Muscle layer of duodenum (tissue), 2 donors: ENCODE data around the gene ARHGAP22.
"Not testable (repeated sequence)": the region's sequence is repeated elsewhere in the genome, so short reads cannot be mapped to it uniquely, and the experiment has no call there.

Experiments used
- H3K27ac ChIP-seq: one replicate; pipeline ENCODE4 v1.7.0; 2013; ENCODE audit warnings: mild to moderate bottlenecking, low read length
- H3K27me3 ChIP-seq: one replicate; pipeline ENCODE4 v1.7.0; 2013; ENCODE audit warnings: low read depth, mild to moderate bottlenecking, control low read depth, low read length
- H3K36me3 ChIP-seq, 2 donors: one replicate each; pipeline ENCODE4 v1.7.0; 2013; ENCODE audit warnings: low read length in 2 of 2, control low read depth in 1 of 2, mild to moderate bottlenecking in 1 of 2; ENCODE audit not compliant: insufficient read depth in 2 of 2, control insufficient read depth in 1 of 2
- H3K4me1 ChIP-seq, 2 donors: one replicate each; pipeline ENCODE4 v1.7.0; 2013; ENCODE audit warnings: low read length in 2 of 2, mild to moderate bottlenecking in 2 of 2, control low read depth in 1 of 2, moderate library complexity in 1 of 2; ENCODE audit not compliant: insufficient read depth in 2 of 2, control insufficient read depth in 1 of 2
- H3K4me3 ChIP-seq, 2 donors: one replicate each; pipeline ENCODE4 v1.7.0; 2013; ENCODE audit warnings: low read length in 2 of 2, low read depth in 1 of 2, mild to moderate bottlenecking in 1 of 2
- H3K9me3 ChIP-seq, 2 donors: one replicate each; pipeline ENCODE4 v1.7.0; 2013; ENCODE audit warnings: low read length in 2 of 2, control low read depth in 1 of 2, mild to moderate bottlenecking in 1 of 2; ENCODE audit not compliant: control insufficient read depth in 1 of 2
- donor health status: healthy.

ARHGAP22 gene, protein sequence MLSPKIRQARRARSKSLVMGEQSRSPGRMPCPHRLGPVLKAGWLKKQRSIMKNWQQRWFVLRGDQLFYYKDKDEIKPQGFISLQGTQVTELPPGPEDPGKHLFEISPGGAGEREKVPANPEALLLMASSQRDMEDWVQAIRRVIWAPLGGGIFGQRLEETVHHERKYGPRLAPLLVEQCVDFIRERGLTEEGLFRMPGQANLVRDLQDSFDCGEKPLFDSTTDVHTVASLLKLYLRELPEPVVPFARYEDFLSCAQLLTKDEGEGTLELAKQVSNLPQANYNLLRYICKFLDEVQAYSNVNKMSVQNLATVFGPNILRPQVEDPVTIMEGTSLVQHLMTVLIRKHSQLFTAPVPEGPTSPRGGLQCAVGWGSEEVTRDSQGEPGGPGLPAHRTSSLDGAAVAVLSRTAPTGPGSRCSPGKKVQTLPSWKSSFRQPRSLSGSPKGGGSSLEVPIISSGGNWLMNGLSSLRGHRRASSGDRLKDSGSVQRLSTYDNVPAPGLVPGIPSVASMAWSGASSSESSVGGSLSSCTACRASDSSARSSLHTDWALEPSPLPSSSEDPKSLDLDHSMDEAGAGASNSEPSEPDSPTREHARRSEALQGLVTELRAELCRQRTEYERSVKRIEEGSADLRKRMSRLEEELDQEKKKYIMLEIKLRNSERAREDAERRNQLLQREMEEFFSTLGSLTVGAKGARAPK

GRCh38 chr10:48604991-48605508 lies at the start of gene ARHGAP22:
Gene ARHGAP22, minus strand, starts transcription at chr10:48605073. Its CDS starts 277 bp downstream, at chr10:48604796.
- no peak within 1 kb of the TSS for H3K27ac ChIP-seq

DNA sequence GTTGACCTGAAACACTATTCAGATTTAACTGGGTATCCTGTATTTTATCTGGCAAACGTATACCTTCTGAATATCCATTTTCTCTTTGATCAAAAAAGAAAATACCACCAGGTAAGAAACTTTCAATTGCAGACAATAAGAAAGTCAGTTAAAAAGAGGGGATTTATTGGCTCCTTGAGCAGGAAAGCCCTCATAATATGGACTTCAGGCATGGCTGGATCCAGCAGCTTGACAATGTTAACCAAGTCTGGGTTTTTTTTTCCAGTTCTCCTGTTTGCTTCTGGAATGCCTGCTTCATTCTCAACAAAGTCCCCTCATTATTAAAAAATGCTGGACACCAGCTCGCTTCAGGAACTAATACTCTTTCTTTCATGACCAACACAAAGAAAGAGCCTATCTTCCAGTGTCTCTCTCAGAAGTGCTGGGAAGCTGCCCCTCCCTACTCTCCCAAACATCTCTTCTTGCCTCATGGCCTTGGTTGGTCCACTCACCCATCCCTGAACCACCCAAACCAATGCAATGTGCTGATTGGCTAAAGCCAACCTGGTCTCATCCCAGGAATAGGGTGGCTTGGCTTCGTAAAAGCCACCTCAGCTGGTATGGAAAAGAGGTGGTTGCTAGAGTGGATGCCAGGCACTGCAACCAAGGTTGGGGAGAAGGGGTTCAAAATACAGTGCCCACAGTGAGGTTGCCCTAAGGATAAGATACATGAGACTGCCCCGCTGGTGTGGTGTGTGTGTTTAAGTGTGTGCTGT lies 49.2 kb upstream of the ARHGAP22 start:
- peaks cover 10% of the 10 kb centered on the region for H3K27me3 ChIP-seq
- H3K9me3 ChIP-seq = no peaks in the 10 kb centered on the region
- no peaks in the 10 kb centered on the region for H3K36me3 ChIP-seq
- H3K4me3 ChIP-seq = no peak overlapping the region
- H3K27ac ChIP-seq = no peak overlapping the region
- H3K4me1 ChIP-seq = peaks cover 0 to 13% of the 10 kb centered on the region in 2 donors

More at GRCh38 chr10:48604991-48605508, at the start of gene ARHGAP22:
- H3K27me3 ChIP-seq = no peaks in the 10 kb centered on the region
- peak within 1 kb of the TSS; percentile 50 for H3K4me3 ChIP-seq
- peaks cover 0 to 12% of the 10 kb centered on the region in 2 donors for H3K4me1 ChIP-seq
- H3K36me3 ChIP-seq = no peaks in the 10 kb centered on the region
- H3K9me3 ChIP-seq = no peaks in the 10 kb centered on the region

- H3K4me3 ChIP-seq = no peak overlapping the region
- peaks cover 10% of the 10 kb centered on the region for H3K27me3 ChIP-seq
- no peaks in the 10 kb centered on the region for H3K9me3 ChIP-seq
- no peaks in the 10 kb centered on the region for H3K36me3 ChIP-seq
- no peak overlapping the region for H3K27ac ChIP-seq
- H3K4me1 ChIP-seq = peaks cover 0 to 13% of the 10 kb centered on the region in 2 donors
Measured at GRCh38 chr10:48653347-48653746, 48.5 kb upstream of the ARHGAP22 start.

GRCh38 chr10:48652344-48652743 lies 47.5 kb upstream of the ARHGAP22 start:
- Histone ChIP-seq H3K4me3 (no peak overlapping the region), H3K36me3 (no peaks in the 10 kb centered on the region), H3K9me3 (no peaks in the 10 kb centered on the region), H3K27ac (no peak overlapping the region), H3K27me3 (peaks cover 9% of the 10 kb centered on the region), H3K4me1 (peaks cover 0 to 13% of the 10 kb centered on the region in 2 donors)

- Histone ChIP-seq H3K27ac (no peak overlapping the region), H3K4me1 (peaks cover 0 to 13% of the 10 kb centered on the region in 2 donors), H3K4me3 (no peak overlapping the region), H3K36me3 (no peaks in the 10 kb centered on the region), H3K9me3 (no peaks in the 10 kb centered on the region), H3K27me3 (peaks cover 4% of the 10 kb centered on the region)
Measured at GRCh38 chr10:48651839-48652238, 47.0 kb upstream of the ARHGAP22 start.

DNA sequence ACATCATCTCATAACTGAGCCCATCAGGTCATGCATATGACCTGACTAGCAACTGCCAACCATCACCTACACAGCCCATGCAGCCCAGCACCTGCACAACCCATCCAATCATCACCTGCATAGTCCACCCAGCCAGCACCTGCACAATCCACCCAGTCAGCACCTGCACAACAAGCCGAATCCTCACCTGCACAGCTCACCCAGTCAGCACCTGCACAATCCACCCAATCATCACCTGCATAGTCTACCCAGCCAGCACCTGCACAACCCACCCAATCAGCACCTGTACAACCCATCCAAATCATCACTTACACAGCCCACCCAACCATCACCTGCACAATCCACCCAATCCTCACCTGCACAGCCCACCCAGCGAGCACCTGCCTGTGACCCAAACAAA lies 46.4 kb upstream of the ARHGAP22 start:
- Histone ChIP-seq H3K27ac (no peak overlapping the region), H3K9me3 (no peaks in the 10 kb centered on the region), H3K36me3 (no peaks in the 10 kb centered on the region), H3K4me3 (no peak overlapping the region), H3K4me1 (peaks cover 0 to 7% of the 10 kb centered on the region in 2 donors), H3K27me3 (no peaks in the 10 kb centered on the region)

DNA sequence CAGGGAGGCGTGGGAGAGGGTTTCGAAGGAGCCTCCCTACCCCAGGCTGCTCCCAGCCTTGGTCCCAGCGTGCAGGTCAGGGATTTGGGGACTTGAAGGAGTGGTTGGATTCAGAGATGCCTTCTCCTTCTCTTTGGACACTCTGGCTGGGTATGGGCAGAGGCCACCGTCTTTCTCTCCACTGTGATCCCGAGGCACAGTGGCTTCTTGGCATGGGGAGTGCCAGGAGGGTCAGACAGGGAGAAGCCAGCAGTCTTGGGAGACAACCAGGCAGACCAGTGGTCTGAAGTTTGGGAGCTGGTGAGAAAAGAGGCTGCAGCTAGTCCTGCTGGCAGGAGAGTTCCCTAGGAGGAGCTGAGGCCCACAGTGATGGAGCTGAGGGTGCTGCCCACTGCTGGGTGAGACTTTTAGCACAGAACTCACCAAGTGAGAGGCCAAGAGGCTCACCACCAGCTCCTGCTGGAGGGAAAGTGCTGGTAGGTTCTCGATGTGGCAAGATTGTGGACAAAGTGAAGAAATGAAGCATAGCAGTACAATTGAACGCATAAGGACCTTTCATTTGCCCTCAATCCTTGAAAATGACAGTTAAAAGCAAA lies 44.6 kb upstream of the ARHGAP22 start:
- Histone ChIP-seq H3K36me3 (no peaks in the 10 kb centered on the region), H3K27ac (no peak overlapping the region), H3K4me3 (no peak overlapping the region), H3K9me3 (no peaks in the 10 kb centered on the region), H3K4me1 (no peaks in the 10 kb centered on the region), H3K27me3 (no peaks in the 10 kb centered on the region)

- Histone ChIP-seq H3K4me3 (no peak overlapping the region), H3K36me3 (no peaks in the 10 kb centered on the region), H3K9me3 (no peaks in the 10 kb centered on the region), H3K4me1 (no peaks in the 10 kb centered on the region), H3K27ac (no peak overlapping the region), H3K27me3 (no peaks in the 10 kb centered on the region)
Measured at GRCh38 chr10:48648172-48648942, 43.5 kb upstream of the ARHGAP22 start.

- H3K27me3 ChIP-seq, H3K4me1 ChIP-seq, H3K4me3 ChIP-seq, H3K27ac ChIP-seq, H3K36me3 ChIP-seq, H3K9me3 ChIP-seq: not testable (repeated sequence)
Measured at GRCh38 chr10:48647073-48647472, 42.2 kb upstream of the ARHGAP22 start.

- peaks cover 0 to 4% of the 10 kb centered on the region in 2 donors for H3K9me3 ChIP-seq
- H3K4me1 ChIP-seq = no peaks in the 10 kb centered on the region
- H3K4me3 ChIP-seq = no peak overlapping the region
- no peaks in the 10 kb centered on the region for H3K27me3 ChIP-seq
- no peaks in the 10 kb centered on the region for H3K36me3 ChIP-seq
- H3K27ac ChIP-seq = no peak overlapping the region
Measured at GRCh38 chr10:48645600-48645999, 40.7 kb upstream of the ARHGAP22 start.
